Ovary (tissue), 9 donors: ENCODE data around the gene ANK2. TPM values are rescaled to one million over a fixed set of nuclear protein-coding genes. Genes with fewer than 3 reads are reported as not detected.

Source experiments
- DNase-seq, 5 donors: peaks; one replicate each; pipeline ENCODE4 v3.0.0-alpha.2; 2019 to 2020
- H3K27ac ChIP-seq, 2 donors: fragments of 200-600 bp; one replicate each; pipeline versions ENCODE4 v1.5.1 to v1.8.0; 2019 to 2022
- H3K27me3 ChIP-seq: fragments of 200-600 bp; one replicate; pipeline ENCODE4 v1.8.0; 2022
- H3K36me3 ChIP-seq: fragments of 200-600 bp; sonication (generic); one replicate; pipeline ENCODE4 v1.5.1; 2019
- H3K4me1 ChIP-seq: one replicate; pipeline ENCODE4 v1.8.1; 2013; ENCODE audit warnings: mild to moderate bottlenecking, moderate library complexity; ENCODE audit not compliant: insufficient read depth
- H3K4me3 ChIP-seq: fragments of 200-600 bp; sonication (generic); one replicate; pipeline ENCODE4 v1.5.1; 2017
- H3K9me3 ChIP-seq, 2 donors: fragments of 200-600 bp in 1 of 2; sonication (generic) in 1 of 2; one replicate each; pipeline versions ENCODE4 v1.5.1 to v1.8.1; 2013 to 2019; ENCODE audit warnings: mild to moderate bottlenecking in 1 of 2, moderate library complexity in 1 of 2
- EP300 ChIP-seq: sonication (generic); formaldehyde crosslinking; IDR thresholded peaks from one replicate; pipeline ENCODE4 v1.6.1; 2017; ENCODE audit warnings: antibody characterized with exemption
- POLR2A ChIP-seq: fragments of 450-650 bp; IDR thresholded peaks from one replicate; pipeline ENCODE4 v1.6.1; 2017; ENCODE audit warnings: antibody characterized with exemption, mild to moderate bottlenecking, moderate library complexity
- WGBS, 3 donors: extraction: QIAGEN DNeasy Blood & Tissue Kit in 1 of 3; methylation state at CpG; one replicate each; pipeline versions ENCODE4 v1.1.5 to v1.1.7; 2013 to 2017; 5-methylcytosine and 5-hydroxymethylcytosine counted together
- intact Hi-C, 4 donors: fragments of 100-400 bp; cut with DNase I; formaldehyde crosslinking; loops; one replicate each; pipeline versions ENCODE4 v1.11.0 to v1.15.1; 2022 to 2023
- polyA plus RNA-seq, 2 donors: library from polyadenylated mRNA; stranded (reverse); fragments of 200-250 nt in 1 of 2; fragments of 350-450 nt in 1 of 2; fragmentation: Illumina TruSeq in 1 of 2; extraction: RNeasy Lipid Tissue Mini Kit (QIAGEN cat#74804) in 1 of 2; gene quantifications; one replicate each; pipeline ENCODE4 v1.2.3, GENCODE V29; 2013 to 2014
- total RNA-seq, 7 donors: library from RNA; depleted of rRNA in 2 of 7; stranded (reverse); fragments of >200 nt in 2 of 7; fragmentation: NEBNext Ultra II Directional in 3 of 7; extraction: Animal tissue kit (Norgen Biotek cat#: 25700) in 3 of 7; gene quantifications; one replicate each; pipeline versions ENCODE4 v1.1.0 to v1.2.4, GENCODE V29; 2016 to 2023
- TF ChIP-seq, protein P1 (sequence below), 3 donors: fragments of 450-650 bp in 2 of 3; fragments of 200-600 bp in 1 of 3; IDR thresholded peaks; one replicate each; pipeline versions ENCODE4 v1.5.1 to v1.8.0; 2016 to 2022; ENCODE audit warnings: antibody characterized with exemption in 3 of 3, mild to moderate bottlenecking in 1 of 3
- donor health status: DM: no; HTN: no; CAD: no; lungs with moderate emphysema.
- donor health status: DM: no; HTN: no; CAD: no.
- donor health status: Bipolar disorder and iron deficiency.
- donor health status: DM: yes; HTN: yes; CAD: no.
- donor health status: DM: no; HTN: no; CAD: no.
- donor health status: DM: yes; HTN: yes; CAD: no.

Gene ANK2
- total and polyA plus RNA-seq, 9 donors = 26.4 to 120 (median 66.9) TPM

DNA sequence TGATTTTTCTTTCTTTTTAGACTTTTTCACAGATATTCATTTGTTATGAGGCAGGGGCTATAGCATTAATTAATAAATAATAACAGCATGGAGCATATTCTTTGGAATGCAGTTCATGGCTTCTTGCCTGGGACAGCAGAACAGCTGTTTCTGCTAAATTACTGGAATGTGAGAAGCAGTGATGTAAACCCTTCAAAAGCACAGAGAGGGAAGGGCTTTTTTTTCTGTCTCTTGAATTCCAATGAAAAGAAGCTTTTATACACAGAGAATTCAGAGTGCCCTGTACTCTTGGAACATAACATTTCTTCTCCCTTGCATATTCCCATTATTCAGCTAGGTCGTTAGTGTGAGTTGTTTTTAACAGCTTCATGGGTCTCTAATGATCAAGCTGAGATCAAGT lies 28.5 kb upstream of the ANK2 start:
- H3K27me3 ChIP-seq = no peaks in the 10 kb centered on the region
- H3K4me3 ChIP-seq = no peak overlapping the region
- intact Hi-C loops = no loop called here
- H3K4me1 ChIP-seq = no peaks in the 10 kb centered on the region
- H3K9me3 ChIP-seq = no peaks in the 10 kb centered on the region
- WGBS, 3 donors = 7 to 19% (median 17%) methylated on average over 1 of the region's 1 CpG
- no peaks in the 10 kb centered on the region for H3K36me3 ChIP-seq
- no peak overlapping the region for H3K27ac ChIP-seq
- TF ChIP-seq POLR2A = no peak
- TF ChIP-seq EP300 = no peak
- TF ChIP-seq, protein P1, sequence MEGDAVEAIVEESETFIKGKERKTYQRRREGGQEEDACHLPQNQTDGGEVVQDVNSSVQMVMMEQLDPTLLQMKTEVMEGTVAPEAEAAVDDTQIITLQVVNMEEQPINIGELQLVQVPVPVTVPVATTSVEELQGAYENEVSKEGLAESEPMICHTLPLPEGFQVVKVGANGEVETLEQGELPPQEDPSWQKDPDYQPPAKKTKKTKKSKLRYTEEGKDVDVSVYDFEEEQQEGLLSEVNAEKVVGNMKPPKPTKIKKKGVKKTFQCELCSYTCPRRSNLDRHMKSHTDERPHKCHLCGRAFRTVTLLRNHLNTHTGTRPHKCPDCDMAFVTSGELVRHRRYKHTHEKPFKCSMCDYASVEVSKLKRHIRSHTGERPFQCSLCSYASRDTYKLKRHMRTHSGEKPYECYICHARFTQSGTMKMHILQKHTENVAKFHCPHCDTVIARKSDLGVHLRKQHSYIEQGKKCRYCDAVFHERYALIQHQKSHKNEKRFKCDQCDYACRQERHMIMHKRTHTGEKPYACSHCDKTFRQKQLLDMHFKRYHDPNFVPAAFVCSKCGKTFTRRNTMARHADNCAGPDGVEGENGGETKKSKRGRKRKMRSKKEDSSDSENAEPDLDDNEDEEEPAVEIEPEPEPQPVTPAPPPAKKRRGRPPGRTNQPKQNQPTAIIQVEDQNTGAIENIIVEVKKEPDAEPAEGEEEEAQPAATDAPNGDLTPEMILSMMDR (IDR thresholded peaks at IDR 0.05) = no peak
- no peak for DNase-seq

DNA sequence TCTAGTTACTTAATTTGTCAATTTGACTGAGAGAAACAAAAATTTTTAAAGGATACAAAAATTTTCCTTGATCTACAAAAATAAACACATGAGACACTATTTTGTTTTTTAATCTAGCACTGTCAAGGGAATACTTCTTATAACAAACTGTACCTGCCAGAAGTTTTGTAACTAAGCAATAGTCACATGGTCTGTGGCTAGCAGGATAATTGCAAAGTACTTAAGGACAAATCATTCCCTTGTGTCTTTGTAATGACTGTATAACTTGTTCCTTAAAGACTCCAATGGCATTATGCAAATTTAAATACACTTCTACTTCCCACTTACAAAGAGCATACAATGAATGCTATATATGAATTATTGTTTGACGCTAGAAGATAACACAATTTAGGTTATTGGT lies 25.1 kb upstream of the ANK2 start:
- Histone ChIP-seq H3K9me3 (no peaks in the 10 kb centered on the region), H3K4me3 (no peak overlapping the region), H3K36me3 (no peaks in the 10 kb centered on the region), H3K27ac (no peak overlapping the region), H3K27me3 (no peaks in the 10 kb centered on the region), H3K4me1 (no peaks in the 10 kb centered on the region)
- DNase-seq = no peak
- WGBS, 3 donors = 96 to 98% (median 96%) methylated on average over 1 of the region's 1 CpG
- intact Hi-C loops = no loop called here
- TF ChIP-seq POLR2A = no peak
- TF ChIP-seq, protein P1 (IDR thresholded peaks at IDR 0.05) = no peak
- no peak for TF ChIP-seq EP300

DNA sequence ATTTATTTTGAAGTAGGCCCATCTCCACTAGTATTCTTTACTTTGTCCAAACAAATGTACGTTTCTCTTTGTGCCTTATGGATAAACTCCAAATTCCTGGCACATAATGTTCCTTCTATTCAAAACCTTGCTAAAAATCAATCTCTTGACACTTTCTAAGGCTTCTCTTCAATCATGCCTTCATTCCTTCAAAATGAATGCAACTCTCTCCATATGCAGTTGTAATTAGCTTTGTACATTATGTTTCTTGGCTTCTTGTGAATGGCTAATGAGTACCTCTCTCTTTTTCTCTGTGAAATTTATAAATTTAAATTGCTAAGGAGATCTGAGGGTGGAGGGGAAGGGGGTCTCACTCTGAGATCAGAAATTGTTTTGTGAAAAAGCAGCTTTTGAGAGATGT lies 24.0 kb upstream of the ANK2 start:
- H3K4me3 ChIP-seq = no peak overlapping the region
- WGBS, 3 donors = 84 to 100% (median 92%) methylated on average over 1 of the region's 1 CpG
- intact Hi-C loops = no loop called here

DNA sequence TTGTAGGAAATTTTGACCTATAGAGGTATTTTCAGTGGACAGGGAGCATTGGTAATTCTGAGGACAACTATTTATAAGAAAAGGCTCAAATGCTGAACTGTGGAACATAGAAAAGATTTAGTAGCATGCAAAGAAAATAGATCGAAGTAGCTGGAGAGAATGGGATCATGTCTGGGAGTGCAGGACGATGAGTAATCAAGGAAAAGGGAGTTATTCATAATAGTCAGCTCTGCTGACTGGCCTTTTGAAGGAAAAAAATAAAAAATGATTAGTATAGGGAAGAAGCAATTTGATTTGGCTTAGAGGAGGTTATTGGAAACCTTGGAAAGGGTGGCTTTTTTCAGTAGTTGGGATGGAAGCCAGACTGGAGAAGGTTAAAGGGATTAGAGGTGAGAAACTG lies 22.9 kb upstream of the ANK2 start:
- H3K9me3 ChIP-seq = no peaks in the 10 kb centered on the region
- no peak overlapping the region for H3K27ac ChIP-seq
- intact Hi-C loops = no loop called here
- no peak overlapping the region for H3K4me3 ChIP-seq
- H3K27me3 ChIP-seq = no peaks in the 10 kb centered on the region
- TF ChIP-seq, protein P1 (IDR thresholded peaks at IDR 0.05) = no peak
- TF ChIP-seq EP300 (no peak), POLR2A (no peak)
- H3K4me1 ChIP-seq = no peaks in the 10 kb centered on the region
- DNase-seq = no peak
- 25 to 61% (median 41%) methylated on average over 2 of the region's 2 CpGs for WGBS, 3 donors
- H3K36me3 ChIP-seq = no peaks in the 10 kb centered on the region

More for the DNA sequence above, 24.0 kb upstream of the ANK2 start:
- no peak for DNase-seq
- no peaks in the 10 kb centered on the region for H3K27me3 ChIP-seq
- no peaks in the 10 kb centered on the region for H3K4me1 ChIP-seq
- no peaks in the 10 kb centered on the region for H3K9me3 ChIP-seq
- TF ChIP-seq, protein P1 (IDR thresholded peaks at IDR 0.05) = no peak
- TF ChIP-seq EP300 (no peak), POLR2A (no peak)
- H3K27ac ChIP-seq = no peak overlapping the region
- H3K36me3 ChIP-seq = no peaks in the 10 kb centered on the region

DNA sequence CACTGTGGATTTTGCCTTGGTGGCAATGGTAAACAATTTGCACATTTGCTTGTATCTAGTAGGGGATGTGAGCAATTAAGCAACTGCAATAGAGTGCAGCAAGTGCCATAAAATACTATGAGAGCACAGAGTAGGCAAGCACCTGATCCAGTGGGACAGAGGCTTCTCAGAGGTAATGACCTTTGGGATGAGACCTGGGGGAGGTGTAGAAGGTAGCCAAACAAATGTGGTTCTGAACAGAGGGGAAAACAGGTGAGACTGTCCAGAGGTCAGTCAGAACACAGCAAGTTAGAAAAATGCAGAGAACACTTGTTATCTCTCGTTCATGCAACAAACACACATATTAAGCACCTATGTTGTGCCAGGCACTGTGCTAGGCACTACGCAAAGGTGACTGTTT lies 21.4 kb upstream of the ANK2 start:
- intact Hi-C loops = no loop called here
- no peaks in the 10 kb centered on the region for H3K27me3 ChIP-seq
- H3K9me3 ChIP-seq = no peaks in the 10 kb centered on the region
- TF ChIP-seq, protein P1 (IDR thresholded peaks at IDR 0.05) = no peak
- TF ChIP-seq POLR2A (no peak), EP300 (no peak)
- no peaks in the 10 kb centered on the region for H3K4me1 ChIP-seq
- no peak for DNase-seq
- H3K4me3 ChIP-seq = no peak overlapping the region
- WGBS, 3 donors = 93 to 96% (median 95%) methylated on average over 2 of the region's 2 CpGs
- no peak overlapping the region for H3K27ac ChIP-seq
- no peaks in the 10 kb centered on the region for H3K36me3 ChIP-seq
